ENCODE results near the gene CFTR.

CFTR gene

GRCh38 chr7:117661328-117661727 lies 181.5 kb downstream of the CFTR start:
- TF ChIP-seq CTCF (IDR thresholded peaks at IDR 0.05; ENCODE audit: low read depth, low read length) (no peak), EZH2phosphoT487 (IDR thresholded peaks at IDR 0.05; ENCODE audit: low read depth) (no peak)

GRCh38 chr7:117664047-117664446 lies 184.2 kb downstream of the CFTR start:
- Histone ChIP-seq H3K4me2 (ENCODE audit: low read length) (no peak overlapping the region), H3K79me2 (ENCODE audit: low read length) (no peaks in the 10 kb centered on the region), H2AFZ (ENCODE audit: low read depth, low read length) (no peak overlapping the region), H3K27me3 (ENCODE audit: low read depth, low read length) (no peaks in the 10 kb centered on the region), H3K27ac (ENCODE audit: low read length) (no peak overlapping the region), H4K20me1 (ENCODE audit: insufficient read depth, low read length) (no peaks in the 10 kb centered on the region), H3K9ac (ENCODE audit: low read length) (no peak overlapping the region), H3K4me3 (ENCODE audit: low read length) (no peak overlapping the region), H3K9me3 (ENCODE audit: insufficient read depth, low read length) (no peaks in the 10 kb centered on the region), H3K4me1 (ENCODE audit: low read length) (no peaks in the 10 kb centered on the region), H3K36me3 (replicated peaks; ENCODE audit: low read depth, low read length) (no peaks in the 10 kb centered on the region)
- TF ChIP-seq CTCF (IDR thresholded peaks at IDR 0.05; ENCODE audit: low read depth, low read length) (no peak), EZH2phosphoT487 (IDR thresholded peaks at IDR 0.05; ENCODE audit: low read depth) (no peak)

More at GRCh38 chr7:117661328-117661727, 181.5 kb downstream of the CFTR start:
- Histone ChIP-seq H3K4me3 (ENCODE audit: low read length) (no peak overlapping the region), H3K9ac (ENCODE audit: low read length) (no peak overlapping the region), H4K20me1 (ENCODE audit: insufficient read depth, low read length) (no peaks in the 10 kb centered on the region), H3K27ac (ENCODE audit: low read length) (no peak overlapping the region), H3K27me3 (ENCODE audit: low read depth, low read length) (no peaks in the 10 kb centered on the region), H2AFZ (ENCODE audit: low read depth, low read length) (no peak overlapping the region), H3K4me1 (ENCODE audit: low read length) (no peaks in the 10 kb centered on the region), H3K36me3 (replicated peaks; ENCODE audit: low read depth, low read length) (no peaks in the 10 kb centered on the region), H3K4me2 (ENCODE audit: low read length) (no peak overlapping the region), H3K9me3 (ENCODE audit: insufficient read depth, low read length) (no peaks in the 10 kb centered on the region), H3K79me2 (ENCODE audit: low read length) (no peaks in the 10 kb centered on the region)

- Histone ChIP-seq H2AFZ (ENCODE audit: low read depth, low read length) (no peak overlapping the region), H3K4me2 (ENCODE audit: low read length) (no peak overlapping the region), H3K27ac (ENCODE audit: low read length) (no peak overlapping the region), H3K79me2 (ENCODE audit: low read length) (no peaks in the 10 kb centered on the region), H3K4me3 (ENCODE audit: low read length) (no peak overlapping the region), H3K4me1 (ENCODE audit: low read length) (no peaks in the 10 kb centered on the region), H3K9me3 (ENCODE audit: insufficient read depth, low read length) (no peaks in the 10 kb centered on the region), H3K36me3 (replicated peaks; ENCODE audit: low read depth, low read length) (no peaks in the 10 kb centered on the region), H4K20me1 (ENCODE audit: insufficient read depth, low read length) (no peaks in the 10 kb centered on the region), H3K27me3 (ENCODE audit: low read depth, low read length) (no peaks in the 10 kb centered on the region), H3K9ac (ENCODE audit: low read length) (no peak overlapping the region)
- TF ChIP-seq EZH2phosphoT487 (IDR thresholded peaks at IDR 0.05; ENCODE audit: low read depth) (no peak), CTCF (IDR thresholded peaks at IDR 0.05; ENCODE audit: low read depth, low read length) (no peak)
Measured at GRCh38 chr7:117665368-117665767, 185.5 kb downstream of the CFTR start.

GRCh38 chr7:117666031-117666430 lies 186.2 kb downstream of the CFTR start:
- Histone ChIP-seq H3K79me2 (ENCODE audit: low read length) (no peaks in the 10 kb centered on the region), H3K4me3 (ENCODE audit: low read length) (no peak overlapping the region), H3K27me3 (ENCODE audit: low read depth, low read length) (no peaks in the 10 kb centered on the region), H3K4me1 (ENCODE audit: low read length) (no peaks in the 10 kb centered on the region), H3K36me3 (replicated peaks; ENCODE audit: low read depth, low read length) (no peaks in the 10 kb centered on the region), H3K9me3 (ENCODE audit: insufficient read depth, low read length) (no peaks in the 10 kb centered on the region), H3K9ac (ENCODE audit: low read length) (no peak overlapping the region), H2AFZ (ENCODE audit: low read depth, low read length) (no peak overlapping the region), H4K20me1 (ENCODE audit: insufficient read depth, low read length) (no peaks in the 10 kb centered on the region), H3K27ac (ENCODE audit: low read length) (no peak overlapping the region), H3K4me2 (ENCODE audit: low read length) (no peak overlapping the region)
- TF ChIP-seq EZH2phosphoT487 (IDR thresholded peaks at IDR 0.05; ENCODE audit: low read depth) (no peak), CTCF (IDR thresholded peaks at IDR 0.05; ENCODE audit: low read depth, low read length) (no peak)

All from OCI-LY3 (cell line).